Measurements from ENCODE around the gene FAM151A.
"Not testable (repeated sequence)": the region's sequence is repeated elsewhere in the genome, so short reads cannot be mapped to it uniquely, and the experiment has no call there.

The FAM151A gene

DNA sequence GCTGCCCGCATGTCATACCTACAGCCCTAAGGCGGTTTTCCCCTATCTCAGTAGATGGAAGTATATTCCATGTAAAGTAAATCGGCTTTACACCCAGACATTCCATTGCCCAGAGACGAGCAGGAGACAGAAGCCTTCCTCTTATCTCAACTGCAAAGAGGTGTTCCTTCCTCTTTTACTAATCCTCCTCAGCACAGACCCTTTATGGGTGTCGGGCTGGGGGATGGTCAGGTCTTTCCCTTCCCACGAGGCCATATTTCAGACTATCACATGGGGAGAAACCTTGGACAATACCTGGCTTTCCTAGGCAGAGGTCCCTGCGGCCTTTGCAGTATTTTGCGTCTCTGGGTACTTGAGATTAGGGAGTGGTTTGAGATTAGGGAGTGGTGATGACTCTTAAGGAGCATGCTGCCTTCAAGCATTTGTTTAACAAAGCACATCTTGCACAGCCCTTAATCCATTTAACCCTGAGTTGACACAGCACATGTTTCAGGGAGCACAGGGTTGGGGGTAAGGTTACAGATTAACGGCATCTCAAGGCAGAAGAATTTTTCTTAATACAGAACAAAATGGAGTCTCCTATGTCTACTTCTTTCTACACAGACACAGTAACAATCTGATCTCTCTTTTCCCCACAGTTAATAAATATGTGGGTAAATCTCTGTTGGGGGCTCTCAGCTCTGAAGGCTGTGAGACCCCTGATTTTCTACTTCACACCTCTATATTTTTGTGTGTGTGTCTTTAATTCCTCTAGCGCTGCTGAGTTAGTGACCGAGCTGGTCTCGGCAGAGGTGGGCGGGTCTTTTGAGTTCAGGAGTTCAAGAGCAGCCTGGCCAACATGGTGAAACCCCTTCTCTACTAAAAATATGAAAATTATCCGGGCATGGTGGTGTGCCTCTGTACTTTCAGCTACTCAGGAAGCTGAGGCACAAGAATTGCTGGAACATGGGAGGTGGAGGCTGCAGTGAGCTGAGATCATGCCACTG is 13.4 kb upstream of the FAM151A start:
- H3K9me3 ChIP-seq (ENCODE audit: control insufficient read depth in 1 of 2, low read length in 2 of 2); H3K27ac ChIP-seq (ENCODE audit: low read depth, low read length); H3K36me3 ChIP-seq (ENCODE audit: control insufficient read depth in 1 of 2, insufficient read depth in 2 of 2, low read length in 2 of 2); H3K9ac ChIP-seq (ENCODE audit: low read depth in 1 of 2, low read length in 2 of 2); H3K4me3 ChIP-seq (ENCODE audit: low read depth in 1 of 2, low read length in 2 of 2); H3K27me3 ChIP-seq (ENCODE audit: control insufficient read depth in 1 of 2, insufficient read depth in 2 of 2, low read length in 2 of 2): not testable (repeated sequence)
- peaks cover 17 to 24% of the 10 kb centered on the region in 2 donors for H3K4me1 ChIP-seq (ENCODE audit: control insufficient read depth in 1 of 2, insufficient read depth in 2 of 2, low read length in 2 of 2)

DNA sequence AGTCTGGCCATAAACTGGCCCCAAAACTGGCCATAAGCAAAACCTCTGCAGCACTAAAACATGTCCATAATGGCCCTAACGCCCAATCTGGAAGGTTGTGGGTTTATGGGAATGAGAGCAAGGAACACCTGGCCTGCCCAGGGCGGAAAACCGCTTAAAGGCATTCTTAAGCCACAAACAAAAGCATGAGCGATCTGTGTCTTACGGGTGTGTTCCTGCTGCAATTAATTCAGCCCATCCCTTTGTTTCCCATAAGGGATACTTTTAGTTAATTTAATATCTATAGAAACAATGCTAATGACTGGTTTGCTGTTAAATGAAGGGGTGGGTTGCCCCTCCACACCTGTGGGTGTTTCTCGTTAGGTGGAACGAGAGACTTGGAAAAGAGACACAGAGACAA is 12.5 kb upstream of the FAM151A start:
- not testable (repeated sequence) for H3K27ac ChIP-seq (ENCODE audit: low read depth, low read length); H3K9me3 ChIP-seq (ENCODE audit: control insufficient read depth in 1 of 2, low read length in 2 of 2); H3K4me3 ChIP-seq (ENCODE audit: low read depth in 1 of 2, low read length in 2 of 2); H3K36me3 ChIP-seq (ENCODE audit: control insufficient read depth in 1 of 2, insufficient read depth in 2 of 2, low read length in 2 of 2); H3K9ac ChIP-seq (ENCODE audit: low read depth in 1 of 2, low read length in 2 of 2); H3K27me3 ChIP-seq (ENCODE audit: control insufficient read depth in 1 of 2, insufficient read depth in 2 of 2, low read length in 2 of 2)
- peaks cover 9 to 15% of the 10 kb centered on the region in 2 donors for H3K4me1 ChIP-seq (ENCODE audit: control insufficient read depth in 1 of 2, insufficient read depth in 2 of 2, low read length in 2 of 2)

DNA sequence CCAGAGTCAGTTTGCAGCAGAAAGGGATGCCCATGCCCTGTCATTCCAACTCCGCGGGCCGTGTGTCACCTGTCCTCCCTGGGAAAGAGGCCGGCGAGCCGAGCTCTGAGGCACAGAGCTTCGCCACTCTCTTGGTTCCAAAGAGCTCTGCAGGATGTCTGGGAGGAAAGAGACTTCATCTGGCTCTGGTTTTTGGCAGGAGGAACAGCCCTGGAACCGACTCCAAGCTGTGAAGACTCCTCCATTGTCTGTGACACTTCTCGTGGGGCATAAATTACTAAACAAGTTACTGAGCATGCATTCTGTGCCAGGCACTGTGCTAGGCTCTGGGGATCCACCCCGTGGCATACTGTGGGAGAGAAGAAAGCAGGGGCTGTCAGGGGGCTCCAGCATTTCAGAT is 3.9 kb upstream of the FAM151A start:
- Histone ChIP-seq H3K9ac (ENCODE audit: low read depth in 1 of 2, low read length in 2 of 2) (no peak overlapping the region), H3K9me3 (ENCODE audit: control insufficient read depth in 1 of 2, low read length in 2 of 2) (no peaks in the 10 kb centered on the region), H3K27ac (ENCODE audit: low read depth, low read length) (no peak overlapping the region), H3K4me1 (ENCODE audit: control insufficient read depth in 1 of 2, insufficient read depth in 2 of 2, low read length in 2 of 2) (peaks cover 9 to 12% of the 10 kb centered on the region in 2 donors), H3K4me3 (ENCODE audit: low read depth in 1 of 2, low read length in 2 of 2) (no peak overlapping the region), H3K27me3 (ENCODE audit: control insufficient read depth in 1 of 2, insufficient read depth in 2 of 2, low read length in 2 of 2) (no peaks in the 10 kb centered on the region), H3K36me3 (ENCODE audit: control insufficient read depth in 1 of 2, insufficient read depth in 2 of 2, low read length in 2 of 2) (no peaks in the 10 kb centered on the region)

- no peak overlapping the region for H3K27ac ChIP-seq (ENCODE audit: low read depth, low read length)
- peaks cover 9 to 12% of the 10 kb centered on the region in 2 donors for H3K4me1 ChIP-seq (ENCODE audit: control insufficient read depth in 1 of 2, insufficient read depth in 2 of 2, low read length in 2 of 2)
- no peaks in the 10 kb centered on the region for H3K27me3 ChIP-seq (ENCODE audit: control insufficient read depth in 1 of 2, insufficient read depth in 2 of 2, low read length in 2 of 2)
- H3K36me3 ChIP-seq (ENCODE audit: control insufficient read depth in 1 of 2, insufficient read depth in 2 of 2, low read length in 2 of 2) = no peaks in the 10 kb centered on the region
- no peak overlapping the region for H3K9ac ChIP-seq (ENCODE audit: low read depth in 1 of 2, low read length in 2 of 2)
- no peaks in the 10 kb centered on the region for H3K9me3 ChIP-seq (ENCODE audit: control insufficient read depth in 1 of 2, low read length in 2 of 2)
- H3K4me3 ChIP-seq (ENCODE audit: low read depth in 1 of 2, low read length in 2 of 2) = no peak overlapping the region
Observed at GRCh38 chr1:54624466-54625464, 1.4 kb upstream of the FAM151A start.

DNA sequence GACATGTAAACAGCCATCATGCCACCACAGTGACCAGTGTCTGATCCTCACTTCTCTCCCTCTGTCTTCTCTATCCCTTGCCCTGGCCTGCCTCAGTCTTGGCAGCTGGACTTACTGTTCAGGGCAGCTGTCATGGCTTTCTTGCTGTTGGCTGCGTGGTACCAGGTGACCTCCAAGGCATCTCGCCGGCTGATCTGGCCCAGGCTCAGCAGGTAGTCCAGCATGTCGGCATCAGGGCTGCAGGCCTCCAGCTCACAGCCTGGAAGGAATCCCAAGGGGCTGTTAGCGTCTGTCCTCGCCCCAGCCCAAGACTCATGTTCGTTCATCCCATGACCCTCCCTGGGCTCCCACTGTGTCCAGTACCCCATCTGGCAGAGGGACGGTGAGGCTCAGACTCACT is 3.6 kb downstream of the FAM151A start:
- Histone ChIP-seq H3K4me1 (ENCODE audit: control insufficient read depth in 1 of 2, insufficient read depth in 2 of 2, low read length in 2 of 2) (peaks cover 13 to 17% of the 10 kb centered on the region in 2 donors), H3K9me3 (ENCODE audit: control insufficient read depth in 1 of 2, low read length in 2 of 2) (no peaks in the 10 kb centered on the region), H3K36me3 (ENCODE audit: control insufficient read depth in 1 of 2, insufficient read depth in 2 of 2, low read length in 2 of 2) (no peaks in the 10 kb centered on the region), H3K27ac (ENCODE audit: low read depth, low read length) (no peak overlapping the region), H3K9ac (ENCODE audit: low read depth in 1 of 2, low read length in 2 of 2) (no peak overlapping the region), H3K27me3 (ENCODE audit: control insufficient read depth in 1 of 2, insufficient read depth in 2 of 2, low read length in 2 of 2) (no peaks in the 10 kb centered on the region), H3K4me3 (ENCODE audit: low read depth in 1 of 2, low read length in 2 of 2) (no peak overlapping the region)

DNA sequence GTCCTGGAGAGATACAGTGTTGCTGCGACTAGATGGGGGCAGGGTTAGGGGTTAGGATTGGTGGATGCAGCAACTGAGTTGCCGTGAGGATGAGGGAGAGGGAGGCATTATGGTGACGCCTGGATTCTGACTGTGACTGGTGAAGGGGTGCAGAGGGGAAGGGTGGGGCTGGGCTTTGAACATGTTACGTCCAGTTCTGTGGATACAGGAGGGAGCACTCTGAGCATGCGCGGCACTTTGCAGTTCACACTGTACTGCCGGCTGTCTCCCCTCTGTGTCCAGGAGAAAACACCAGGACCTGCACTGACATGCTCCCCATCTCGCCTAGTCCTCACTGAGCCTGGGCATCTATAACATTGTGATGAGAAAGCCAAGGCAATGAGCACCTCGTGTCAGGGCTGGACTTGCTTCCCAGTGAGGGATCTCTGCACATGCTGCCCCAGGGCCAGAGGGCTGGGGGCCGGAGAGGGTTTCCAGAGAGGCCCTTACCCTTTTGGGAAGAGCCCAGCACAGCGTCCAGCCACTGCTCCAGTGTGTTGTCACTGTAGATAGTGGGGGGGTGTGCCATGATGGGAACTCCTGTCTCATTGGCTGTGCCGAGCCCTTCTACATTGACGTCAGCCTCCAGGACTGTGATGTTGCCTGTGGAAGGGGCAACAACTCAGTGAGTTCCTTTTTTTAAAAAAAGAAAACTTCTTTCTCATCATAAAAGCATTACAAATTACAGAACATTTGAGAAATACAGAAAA is 7.6 kb downstream of the FAM151A start:
- Histone ChIP-seq H3K27ac (ENCODE audit: low read depth, low read length) (no peak overlapping the region), H3K36me3 (ENCODE audit: control insufficient read depth in 1 of 2, insufficient read depth in 2 of 2, low read length in 2 of 2) (no peaks in the 10 kb centered on the region), H3K9me3 (ENCODE audit: control insufficient read depth in 1 of 2, low read length in 2 of 2) (no peaks in the 10 kb centered on the region), H3K4me3 (ENCODE audit: low read depth in 1 of 2, low read length in 2 of 2) (no peak overlapping the region), H3K27me3 (ENCODE audit: control insufficient read depth in 1 of 2, insufficient read depth in 2 of 2, low read length in 2 of 2) (no peaks in the 10 kb centered on the region), H3K9ac (ENCODE audit: low read depth in 1 of 2, low read length in 2 of 2) (no peak overlapping the region), H3K4me1 (ENCODE audit: control insufficient read depth in 1 of 2, insufficient read depth in 2 of 2, low read length in 2 of 2) (peaks cover 8 to 12% of the 10 kb centered on the region in 2 donors)

DNA sequence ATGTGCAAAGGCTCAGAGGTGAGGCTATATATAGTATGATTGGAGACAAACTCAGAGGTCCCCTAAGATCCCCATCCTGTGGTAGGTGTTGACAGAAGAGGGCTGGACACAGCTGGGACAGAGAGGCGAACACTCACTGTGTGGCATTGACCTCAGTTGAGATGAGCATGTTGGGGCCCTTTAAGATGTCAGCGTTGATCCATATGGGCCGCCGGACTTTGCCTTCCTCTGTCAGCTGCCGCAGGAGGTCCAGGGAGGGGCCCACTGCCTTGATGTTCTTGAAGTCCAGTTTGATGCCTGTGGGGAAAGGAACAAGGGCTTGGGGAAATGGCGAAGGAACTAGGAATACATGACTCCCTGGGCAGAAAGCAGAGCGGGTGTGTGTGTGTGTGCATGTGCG is 8.8 kb downstream of the FAM151A start:
- Histone ChIP-seq H3K4me1 (ENCODE audit: control insufficient read depth in 1 of 2, insufficient read depth in 2 of 2, low read length in 2 of 2) (peaks cover 8 to 12% of the 10 kb centered on the region in 2 donors), H3K27ac (ENCODE audit: low read depth, low read length) (no peak overlapping the region), H3K36me3 (ENCODE audit: control insufficient read depth in 1 of 2, insufficient read depth in 2 of 2, low read length in 2 of 2) (peaks cover 0 to 8% of the 10 kb centered on the region in 2 donors), H3K9me3 (ENCODE audit: control insufficient read depth in 1 of 2, low read length in 2 of 2) (no peaks in the 10 kb centered on the region), H3K4me3 (ENCODE audit: low read depth in 1 of 2, low read length in 2 of 2) (no peak overlapping the region), H3K27me3 (ENCODE audit: control insufficient read depth in 1 of 2, insufficient read depth in 2 of 2, low read length in 2 of 2) (no peaks in the 10 kb centered on the region), H3K9ac (ENCODE audit: low read depth in 1 of 2, low read length in 2 of 2) (no peak overlapping the region)

- H3K4me1 ChIP-seq (ENCODE audit: control insufficient read depth in 1 of 2, insufficient read depth in 2 of 2, low read length in 2 of 2) = peaks cover 8 to 12% of the 10 kb centered on the region in 2 donors
Observed at GRCh38 chr1:54614024-54614423, 9.3 kb downstream of the FAM151A start.

DNA sequence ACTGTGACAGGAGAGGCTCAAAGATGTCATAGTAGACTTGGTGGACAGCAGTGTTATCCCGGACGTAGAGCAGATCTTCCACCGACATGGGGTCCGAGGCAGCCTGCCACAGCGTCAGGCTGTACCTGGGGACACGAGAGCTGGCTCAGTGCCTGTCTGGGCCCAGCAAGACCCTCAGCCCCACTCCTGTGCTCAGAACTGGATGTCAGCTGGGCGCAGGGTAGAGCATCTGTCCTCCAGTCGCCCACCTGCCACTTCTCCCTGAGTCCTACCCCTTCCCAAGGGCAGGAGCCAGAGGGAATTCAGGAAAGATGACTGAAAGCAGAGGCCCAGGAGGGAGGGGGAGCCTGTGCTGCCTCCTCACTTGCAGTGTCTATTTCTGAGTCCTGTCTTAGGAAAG is 11.7 kb downstream of the FAM151A start:
- Histone ChIP-seq H3K4me1 (ENCODE audit: control insufficient read depth in 1 of 2, insufficient read depth in 2 of 2, low read length in 2 of 2) (peaks cover 10 to 12% of the 10 kb centered on the region in 2 donors), H3K27ac (ENCODE audit: low read depth, low read length) (no peak overlapping the region), H3K4me3 (ENCODE audit: low read depth in 1 of 2, low read length in 2 of 2) (no peak overlapping the region), H3K9ac (ENCODE audit: low read depth in 1 of 2, low read length in 2 of 2) (no peak overlapping the region), H3K36me3 (ENCODE audit: control insufficient read depth in 1 of 2, insufficient read depth in 2 of 2, low read length in 2 of 2) (peaks cover 0 to 34% of the 10 kb centered on the region in 2 donors), H3K9me3 (ENCODE audit: control insufficient read depth in 1 of 2, low read length in 2 of 2) (no peaks in the 10 kb centered on the region), H3K27me3 (ENCODE audit: control insufficient read depth in 1 of 2, insufficient read depth in 2 of 2, low read length in 2 of 2) (no peaks in the 10 kb centered on the region)

More at GRCh38 chr1:54614024-54614423, 9.3 kb downstream of the FAM151A start:
- Histone ChIP-seq H3K27ac (ENCODE audit: low read depth, low read length) (no peak overlapping the region), H3K36me3 (ENCODE audit: control insufficient read depth in 1 of 2, insufficient read depth in 2 of 2, low read length in 2 of 2) (peaks cover 0 to 13% of the 10 kb centered on the region in 2 donors), H3K9me3 (ENCODE audit: control insufficient read depth in 1 of 2, low read length in 2 of 2) (no peaks in the 10 kb centered on the region), H3K4me3 (ENCODE audit: low read depth in 1 of 2, low read length in 2 of 2) (no peak overlapping the region), H3K9ac (ENCODE audit: low read depth in 1 of 2, low read length in 2 of 2) (no peak overlapping the region), H3K27me3 (ENCODE audit: control insufficient read depth in 1 of 2, insufficient read depth in 2 of 2, low read length in 2 of 2) (no peaks in the 10 kb centered on the region)

Measured in duodenal mucosa (tissue), 2 donors.